Measurements from ENCODE around the gene SNTN.

GRCh38 chr3:63670544-63670943 lies 18.1 kb downstream of the SNTN start:
- no peak for TF ChIP-seq CTCF (IDR thresholded peaks at IDR 0.05; ENCODE audit: low read depth, low read length)
- no peak for TF ChIP-seq POLR2A (IDR thresholded peaks at IDR 0.05; ENCODE audit: extremely low read depth, insufficient read length)
